NB4 (cell line): ENCODE data around the gene GCC1.

Source experiments
- DNase-seq: peaks from one replicate; pipeline ENCODE4 v3.0.0; 2010; ENCODE audit warnings: low read depth
- H3K4me3 ChIP-seq: one replicate; pipeline ENCODE4 v1.5.1; 2011; ENCODE audit warnings: mild to moderate bottlenecking, low read depth, low read length, moderate library complexity
- MYC ChIP-seq: IDR thresholded peaks from 2 replicates; pipeline ENCODE4 v1.6.1; 2011; ENCODE audit warnings: low read depth, low read length
- POLR2A ChIP-seq: IDR thresholded peaks from 2 replicates; pipeline ENCODE4 v1.6.1; 2011; ENCODE audit warnings: mild to moderate bottlenecking; ENCODE audit not compliant: insufficient read length; ENCODE audit errors: extremely low read depth
- TF ChIP-seq, protein P1 (sequence below): IDR thresholded peaks from 2 replicates; pipeline ENCODE4 v1.6.1; 2011; ENCODE audit warnings: low read depth, low read length
- TF ChIP-seq, protein P2 (sequence below): IDR thresholded peaks from one replicate; pipeline ENCODE4 v1.5.1; 2012; ENCODE audit warnings: low read depth, low read length

The GCC1 gene

DNA sequence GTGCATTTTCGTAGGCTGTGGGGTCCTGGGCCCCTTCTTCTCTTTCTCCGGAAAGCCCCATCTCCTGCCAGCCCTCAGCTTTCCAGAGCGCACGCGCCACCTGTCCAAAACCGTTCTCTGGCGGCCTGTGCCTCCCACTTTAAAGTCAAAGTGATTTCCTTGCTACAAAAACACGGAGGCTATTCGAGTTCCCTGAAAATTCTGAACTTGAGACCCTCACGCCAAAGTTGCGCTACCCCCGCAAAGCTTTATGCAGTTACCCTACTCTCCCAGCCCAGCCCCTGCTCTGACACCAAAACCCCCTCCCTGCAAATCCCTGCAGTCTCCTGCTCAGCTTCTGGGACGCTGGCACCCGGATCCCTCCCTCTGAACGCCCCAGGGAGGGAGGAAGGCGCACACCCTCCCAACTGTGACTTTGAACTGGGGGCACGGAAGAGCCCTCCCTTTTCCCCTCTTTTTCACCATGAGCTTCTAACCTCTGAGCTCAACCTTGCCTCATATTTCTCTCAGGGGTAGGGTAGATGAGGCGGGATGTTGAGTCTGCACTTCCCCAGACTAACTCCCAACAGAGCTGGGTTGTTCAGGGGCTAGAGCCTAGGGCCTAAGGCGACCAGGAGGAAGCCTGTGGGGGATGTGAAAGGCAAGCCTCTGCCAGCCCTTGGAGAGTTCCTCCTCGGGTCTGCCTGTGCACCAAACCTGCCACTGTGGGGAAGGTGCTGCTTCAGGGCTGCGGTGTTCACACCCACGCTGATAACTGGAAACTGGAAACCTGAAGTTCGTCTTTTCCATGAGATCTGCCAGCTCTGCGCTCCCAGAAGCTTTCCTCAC, 35.2 kb upstream of the GCC1 start:
- DNase-seq = peak; percentile 45
- no peak overlapping the region for H3K4me3 ChIP-seq
- TF ChIP-seq POLR2A (no peak), MYC (no peak)
- TF ChIP-seq, protein P1, sequence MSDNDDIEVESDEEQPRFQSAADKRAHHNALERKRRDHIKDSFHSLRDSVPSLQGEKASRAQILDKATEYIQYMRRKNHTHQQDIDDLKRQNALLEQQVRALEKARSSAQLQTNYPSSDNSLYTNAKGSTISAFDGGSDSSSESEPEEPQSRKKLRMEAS = no peak
- TF ChIP-seq, protein P2, sequence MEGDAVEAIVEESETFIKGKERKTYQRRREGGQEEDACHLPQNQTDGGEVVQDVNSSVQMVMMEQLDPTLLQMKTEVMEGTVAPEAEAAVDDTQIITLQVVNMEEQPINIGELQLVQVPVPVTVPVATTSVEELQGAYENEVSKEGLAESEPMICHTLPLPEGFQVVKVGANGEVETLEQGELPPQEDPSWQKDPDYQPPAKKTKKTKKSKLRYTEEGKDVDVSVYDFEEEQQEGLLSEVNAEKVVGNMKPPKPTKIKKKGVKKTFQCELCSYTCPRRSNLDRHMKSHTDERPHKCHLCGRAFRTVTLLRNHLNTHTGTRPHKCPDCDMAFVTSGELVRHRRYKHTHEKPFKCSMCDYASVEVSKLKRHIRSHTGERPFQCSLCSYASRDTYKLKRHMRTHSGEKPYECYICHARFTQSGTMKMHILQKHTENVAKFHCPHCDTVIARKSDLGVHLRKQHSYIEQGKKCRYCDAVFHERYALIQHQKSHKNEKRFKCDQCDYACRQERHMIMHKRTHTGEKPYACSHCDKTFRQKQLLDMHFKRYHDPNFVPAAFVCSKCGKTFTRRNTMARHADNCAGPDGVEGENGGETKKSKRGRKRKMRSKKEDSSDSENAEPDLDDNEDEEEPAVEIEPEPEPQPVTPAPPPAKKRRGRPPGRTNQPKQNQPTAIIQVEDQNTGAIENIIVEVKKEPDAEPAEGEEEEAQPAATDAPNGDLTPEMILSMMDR = no peak

DNA sequence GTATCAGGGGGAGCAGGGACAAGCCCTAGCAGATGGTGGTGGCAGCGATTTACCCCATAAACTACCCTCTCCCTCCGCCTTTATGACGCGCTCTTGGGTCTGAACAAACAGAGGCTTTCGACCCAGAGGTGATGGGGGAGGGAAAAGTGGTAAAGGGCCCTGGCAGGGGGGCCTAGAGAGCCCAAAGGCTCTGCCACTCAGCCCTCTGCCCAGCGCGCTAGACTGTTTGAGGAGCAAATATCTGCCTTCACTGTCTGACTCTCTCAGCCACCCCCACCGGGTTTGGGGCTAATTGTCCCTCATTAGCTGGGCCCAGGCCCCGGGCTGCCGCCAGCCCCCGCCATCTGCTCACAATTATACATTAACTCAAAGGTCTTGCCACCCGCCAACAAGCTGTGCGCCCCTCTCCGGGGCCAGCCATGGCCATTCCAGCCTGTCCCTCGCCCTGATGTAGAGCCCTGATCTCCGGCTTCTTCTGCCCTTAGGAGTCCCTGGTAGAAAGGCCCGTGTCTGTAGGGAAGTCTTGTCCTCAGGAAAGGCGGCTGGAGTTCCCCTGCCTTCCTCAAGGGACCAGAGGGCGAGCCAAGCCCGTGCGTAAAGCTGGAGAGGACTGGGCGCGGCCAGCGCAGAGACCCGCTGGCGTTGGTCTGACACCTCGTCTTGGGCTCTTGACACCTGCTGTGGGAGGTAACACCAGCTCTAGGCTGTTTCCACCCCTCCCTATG, 34.4 kb upstream of the GCC1 start:
- TF ChIP-seq, protein P2 = no peak
- TF ChIP-seq MYC = no peak
- no peak for TF ChIP-seq POLR2A
- TF ChIP-seq, protein P1 = no peak
- H3K4me3 ChIP-seq = no peak overlapping the region
- no peak for DNase-seq

DNA sequence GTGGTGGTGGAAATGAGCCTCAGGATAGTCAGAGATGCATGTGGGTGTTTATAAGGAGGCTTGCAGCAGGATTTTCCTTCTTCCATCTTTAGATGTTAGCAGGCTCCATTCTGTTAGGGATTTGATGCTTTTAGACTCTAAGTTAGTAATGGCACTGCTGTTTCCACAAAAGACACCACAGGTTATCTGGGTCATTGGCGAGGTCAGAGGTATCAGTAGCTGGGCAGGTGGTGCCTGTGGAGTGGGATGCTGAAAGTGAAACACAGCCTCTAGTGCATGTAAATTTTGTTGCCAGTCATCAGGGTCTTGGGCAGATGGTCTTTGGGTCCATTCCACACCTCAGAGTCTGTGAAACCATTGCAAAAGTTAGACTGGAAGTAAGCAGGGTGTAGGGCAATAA, 33.4 kb upstream of the GCC1 start:
- DNase-seq = no peak
- TF ChIP-seq, protein P2 = no peak
- no peak for TF ChIP-seq POLR2A
- TF ChIP-seq, protein P1 = no peak
- no peak for TF ChIP-seq MYC
- H3K4me3 ChIP-seq = no peak overlapping the region

DNA sequence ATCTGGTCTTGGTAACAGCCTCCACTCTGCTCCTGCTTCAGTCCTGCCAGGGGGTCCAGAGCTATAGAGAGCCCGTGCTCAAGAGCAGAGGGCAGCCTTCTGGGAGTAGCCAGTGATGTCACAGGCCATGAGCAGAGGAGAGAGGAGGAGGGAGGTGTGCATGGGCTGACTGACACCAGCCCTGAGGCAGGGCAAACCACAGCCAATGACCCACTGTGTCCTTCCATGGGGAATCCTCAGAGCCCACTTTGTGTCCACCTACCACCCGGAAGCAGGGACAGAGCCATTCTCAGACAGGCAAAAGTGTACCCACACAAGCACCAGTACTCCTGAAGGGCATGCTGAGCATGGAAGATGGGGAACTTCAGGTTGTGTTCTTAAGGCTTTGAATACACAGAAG, 32.6 kb upstream of the GCC1 start, which contains the start of gene PAX4:
Gene PAX4 (minus strand): TSS at position 101 of the 400 bp plus-strand sequence. CDS start 2,214 bp downstream, outside the sequence.
- TF ChIP-seq POLR2A (no peak), MYC (no peak)
- TF ChIP-seq, protein P1 = no peak
- TF ChIP-seq, protein P2 = no peak
- no peak for DNase-seq
- no peak within 1 kb of the TSS for H3K4me3 ChIP-seq

DNA sequence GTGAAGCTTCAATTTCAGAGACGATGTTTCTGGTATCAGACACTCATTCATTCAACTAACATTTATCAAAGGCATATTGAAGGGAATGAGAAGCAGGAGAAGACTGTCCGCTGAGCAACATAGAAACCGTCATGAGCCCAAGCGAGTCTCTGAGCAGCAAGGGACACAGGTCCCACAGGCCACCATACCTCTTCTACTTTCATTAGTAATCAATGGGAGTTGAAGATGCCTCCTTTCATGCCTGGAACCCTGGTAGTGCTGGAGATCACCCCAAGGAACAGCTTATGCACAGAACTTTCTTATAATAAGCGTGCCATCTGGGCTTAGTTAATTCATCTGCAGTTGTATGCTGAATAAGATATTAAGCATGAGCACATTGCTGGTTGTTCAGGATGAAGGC, 31.3 kb upstream of the GCC1 start:
- TF ChIP-seq, protein P1 = no peak
- TF ChIP-seq, protein P2 = no peak
- TF ChIP-seq POLR2A (no peak), MYC (no peak)
- no peak for DNase-seq
- no peak overlapping the region for H3K4me3 ChIP-seq
